GM10248 (cell line): ENCODE results near the gene PALLD.

Experiments used
- CTCF ChIA-PET: fragments of 300-600 bp; sonication (Branson Sonifier 250); formaldehyde crosslinking; extraction: SDS; loops from one replicate; lab custom pipeline; 2021; ENCODE audit warnings: antibody characterized with exemption; lab: Yijun Ruan, JAX
- POLR2A ChIA-PET: fragments of 350-650 bp; sonication (Branson Sonifier 250); formaldehyde crosslinking; extraction: SDS; loops from one replicate; lab custom pipeline; 2020; ENCODE audit warnings: antibody characterized with exemption; lab: Yijun Ruan, JAX
- DNase-seq: peaks from one replicate; pipeline ENCODE4 v3.0.0; 2012; ENCODE audit errors: extremely low spot score
- TF ChIP-seq, protein P1 (sequence below): IDR thresholded peaks from 2 replicates; pipeline ENCODE4 v1.5.1; 2012; ENCODE audit warnings: mild to moderate bottlenecking, low read depth; ENCODE audit errors: extremely low read depth, missing control alignments, control extremely low read depth

PALLD gene

DNA sequence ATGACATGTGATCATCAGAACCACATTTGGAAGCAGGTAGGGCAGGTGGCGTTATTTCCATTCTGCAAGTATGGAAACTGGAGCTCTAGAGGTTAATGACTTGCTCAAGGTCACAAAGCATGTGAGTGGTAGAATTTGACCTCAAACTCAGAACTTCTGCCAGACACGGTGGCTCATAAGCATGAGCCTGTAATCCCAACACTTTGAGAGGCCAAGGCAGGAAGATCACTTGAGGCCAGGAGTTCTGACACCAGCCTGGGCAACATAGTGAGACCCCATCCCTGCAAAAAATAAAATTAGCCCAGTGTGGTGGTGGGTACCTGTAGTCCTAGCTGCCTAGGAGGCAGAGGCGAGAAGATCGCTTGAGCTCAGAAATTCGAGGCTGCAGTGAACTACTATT, 139.2 kb downstream of the PALLD start:
- POLR2A ChIA-PET = no interaction called here
- no peak for DNase-seq
- TF ChIP-seq, protein P1, sequence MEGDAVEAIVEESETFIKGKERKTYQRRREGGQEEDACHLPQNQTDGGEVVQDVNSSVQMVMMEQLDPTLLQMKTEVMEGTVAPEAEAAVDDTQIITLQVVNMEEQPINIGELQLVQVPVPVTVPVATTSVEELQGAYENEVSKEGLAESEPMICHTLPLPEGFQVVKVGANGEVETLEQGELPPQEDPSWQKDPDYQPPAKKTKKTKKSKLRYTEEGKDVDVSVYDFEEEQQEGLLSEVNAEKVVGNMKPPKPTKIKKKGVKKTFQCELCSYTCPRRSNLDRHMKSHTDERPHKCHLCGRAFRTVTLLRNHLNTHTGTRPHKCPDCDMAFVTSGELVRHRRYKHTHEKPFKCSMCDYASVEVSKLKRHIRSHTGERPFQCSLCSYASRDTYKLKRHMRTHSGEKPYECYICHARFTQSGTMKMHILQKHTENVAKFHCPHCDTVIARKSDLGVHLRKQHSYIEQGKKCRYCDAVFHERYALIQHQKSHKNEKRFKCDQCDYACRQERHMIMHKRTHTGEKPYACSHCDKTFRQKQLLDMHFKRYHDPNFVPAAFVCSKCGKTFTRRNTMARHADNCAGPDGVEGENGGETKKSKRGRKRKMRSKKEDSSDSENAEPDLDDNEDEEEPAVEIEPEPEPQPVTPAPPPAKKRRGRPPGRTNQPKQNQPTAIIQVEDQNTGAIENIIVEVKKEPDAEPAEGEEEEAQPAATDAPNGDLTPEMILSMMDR = no peak
- CTCF ChIA-PET = no interaction called here

DNA sequence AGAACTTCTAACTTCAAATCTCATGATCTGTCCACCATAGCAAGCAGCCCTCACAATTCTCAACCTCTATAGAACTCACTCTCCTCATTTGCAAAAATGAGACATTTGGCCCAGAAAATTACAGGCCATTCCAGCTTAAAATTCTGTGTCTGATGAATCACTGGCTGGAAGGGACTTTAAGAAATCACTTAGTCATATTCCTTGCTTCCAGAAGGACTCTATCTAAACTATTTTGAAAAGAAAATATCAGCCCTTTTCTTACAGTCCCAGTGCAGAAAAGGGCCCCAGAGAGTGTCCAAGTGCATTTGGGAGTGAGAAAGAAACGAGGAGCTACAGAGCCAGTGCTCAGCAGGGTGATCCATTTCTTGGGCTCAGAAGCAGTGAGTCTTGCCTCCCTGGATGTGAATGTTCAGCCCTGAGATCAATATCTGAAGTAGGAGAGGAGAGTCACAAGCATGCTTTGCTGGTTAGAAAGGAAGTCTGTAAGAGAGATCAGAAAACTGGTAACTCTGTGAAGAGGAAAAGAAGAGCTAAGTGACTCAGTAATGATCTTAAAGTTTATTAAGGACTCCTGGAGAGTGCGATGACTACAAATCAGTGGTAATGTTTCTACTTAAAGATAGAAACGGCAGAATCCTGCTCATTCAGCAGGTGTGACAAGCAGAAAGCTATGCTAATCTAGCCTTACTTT, 139.8 kb downstream of the PALLD start:
- CTCF ChIA-PET = no interaction called here
- TF ChIP-seq, protein P1 = no peak
- POLR2A ChIA-PET = no interaction called here
- no peak for DNase-seq

DNA sequence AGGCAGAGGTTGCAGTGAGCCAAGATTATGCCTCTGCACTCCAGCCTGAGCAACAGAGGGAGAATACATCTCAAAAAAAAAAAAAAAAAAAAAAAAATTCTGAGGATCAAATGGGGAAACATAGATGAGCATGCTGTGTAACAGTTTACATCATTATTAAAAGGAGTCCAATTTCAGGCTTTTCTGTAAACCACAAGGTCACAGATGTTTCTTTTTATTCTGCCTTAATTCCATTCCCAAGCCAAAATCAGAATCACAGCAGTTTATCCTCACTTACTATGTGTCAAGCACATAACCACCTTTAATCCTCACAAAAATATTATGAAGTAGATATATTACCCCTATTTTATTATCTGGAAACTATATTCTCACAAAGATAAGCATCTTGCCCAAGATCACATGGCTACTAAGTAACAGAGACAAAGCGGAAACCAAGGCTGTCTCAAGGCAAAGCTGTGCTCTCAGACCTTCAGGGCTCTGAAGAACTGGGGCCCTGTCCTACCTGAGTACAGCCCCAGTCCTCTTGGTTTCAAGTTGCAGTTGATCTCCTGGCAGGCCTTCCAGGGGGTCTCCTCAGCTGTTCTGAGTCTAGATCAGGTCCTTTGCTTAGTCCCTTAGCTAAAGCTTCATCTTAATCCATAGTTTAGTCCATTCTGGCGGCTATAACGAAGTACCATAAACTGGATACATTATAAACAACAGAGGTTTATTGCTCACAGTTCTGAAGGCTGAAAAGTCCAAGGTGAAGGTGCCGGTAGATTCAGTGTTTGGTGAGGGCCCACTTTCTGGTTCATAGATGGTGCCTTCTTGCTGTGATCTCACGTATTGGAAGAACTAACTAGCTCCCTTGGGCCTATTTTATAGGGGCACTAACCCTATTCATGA, 141.3 kb downstream of the PALLD start:
- DNase-seq = no peak
- CTCF ChIA-PET = no interaction called here
- POLR2A ChIA-PET = no interaction called here
- TF ChIP-seq, protein P1 = no peak

DNA sequence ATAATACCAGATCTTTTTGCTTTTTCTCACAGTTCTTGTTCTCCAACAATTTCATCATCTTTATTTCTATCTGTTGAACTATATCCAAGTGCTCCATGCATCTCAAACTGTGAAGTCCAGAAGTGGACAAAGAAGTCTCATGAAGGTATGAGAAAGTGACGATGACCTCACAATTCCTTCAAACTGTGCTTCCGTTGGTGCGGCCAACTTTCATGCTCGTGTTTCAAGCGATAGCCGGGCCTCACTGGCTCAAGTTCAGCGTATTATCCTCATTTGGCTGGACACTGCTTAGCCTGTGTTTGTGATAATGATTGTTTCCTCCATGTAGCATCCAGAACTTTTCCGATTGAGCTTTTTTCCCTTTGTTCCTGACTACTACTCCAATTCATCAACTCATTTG, 143.1 kb downstream of the PALLD start:
- DNase-seq = no peak
- CTCF ChIA-PET = interaction anchor here (1.0 to 1.3 kb wide), 2 partner anchors 36 to 387 kb away, joined by 3 read pairs; no protein-coding TSS in a partner anchor
- POLR2A ChIA-PET = no interaction called here
- TF ChIP-seq, protein P1 = no peak

DNA sequence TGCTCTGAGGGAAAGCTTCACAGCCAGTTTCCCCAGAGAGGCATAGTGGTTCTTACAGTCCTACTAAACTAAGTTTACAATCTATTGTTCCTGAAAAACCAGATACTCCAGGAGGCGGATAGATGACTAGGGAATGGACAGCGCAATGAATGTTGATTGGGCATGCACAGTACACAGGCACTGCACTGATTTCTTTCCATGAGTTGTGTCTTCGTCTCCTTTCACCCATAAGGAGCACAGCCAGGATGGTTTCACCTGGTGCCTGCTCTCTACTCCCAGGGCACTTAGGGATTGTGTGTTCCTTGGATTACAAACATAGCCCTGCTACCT, 144.9 kb downstream of the PALLD start:
- TF ChIP-seq, protein P1 = no peak

DNA sequence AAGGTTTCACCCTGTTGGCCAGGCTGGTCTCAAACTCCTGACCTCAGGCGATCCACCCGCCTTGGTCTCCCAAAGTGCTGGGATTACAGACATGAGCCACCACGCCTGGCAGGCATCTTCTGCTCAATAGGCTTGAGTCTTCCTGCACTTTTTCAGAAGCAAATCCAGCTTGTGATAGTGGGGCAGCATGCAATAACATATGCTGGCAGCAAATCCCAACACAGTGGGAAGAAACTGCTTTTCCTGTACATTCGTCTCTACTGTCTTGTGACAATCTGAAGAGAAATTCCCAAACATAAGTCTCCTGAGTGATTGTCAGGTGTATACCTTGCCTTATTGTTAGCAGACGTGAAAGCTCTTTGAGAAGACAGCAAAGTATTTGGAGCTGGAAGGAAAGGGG, 145.7 kb downstream of the PALLD start:
- TF ChIP-seq, protein P1 = no peak
- ChIA-PET POLR2A (no interaction called here), CTCF (no interaction called here)
- DNase-seq = no peak

More for the DNA sequence above, 144.9 kb downstream of the PALLD start:
- ChIA-PET CTCF (no interaction called here), POLR2A (no interaction called here)
- DNase-seq = no peak
